ENCODE results near the gene GTF3C4.

Gene GTF3C4

GRCh38 chr9:132731230-132731629 lies 61.0 kb downstream of the GTF3C4 start:
- DNase-seq (ENCODE audit: low spot score): no peak

GRCh38 chr9:132732326-132733259 lies 62.3 kb downstream of the GTF3C4 start:
- DNase-seq (ENCODE audit: low spot score): no peak

GRCh38 chr9:132733260-132733815 lies 63.1 kb downstream of the GTF3C4 start:
- DNase-seq (ENCODE audit: low spot score): no peak

GRCh38 chr9:132739710-132740310 lies 69.5 kb downstream of the GTF3C4 start:
- DNase-seq (ENCODE audit: low spot score): no peak

- DNase-seq (ENCODE audit: low spot score): no peak
These were observed 70.5 kb downstream of the GTF3C4 start for GRCh38 chr9:132740526-132741309.

- DNase-seq (ENCODE audit: low spot score): peak; percentile 48
These were observed 72.6 kb downstream of the GTF3C4 start for GRCh38 chr9:132742821-132743311.

GRCh38 chr9:132743931-132744479 lies 73.7 kb downstream of the GTF3C4 start:
- DNase-seq (ENCODE audit: low spot score): no peak

Measured in iPS-NIHi11 (cell line).